SU-DHL-6 (cell line): ENCODE results near the gene EFCAB6.

Source experiments
- H2AFZ ChIP-seq: fragments of 200-600 bp; sonication (generic); 2 replicates; pipeline ENCODE4 v1.6.1; 2014; ENCODE audit warnings: low read depth, mild to moderate bottlenecking, moderate library complexity, mixed read lengths, antibody characterized with exemption, low read length; ENCODE audit not compliant: severe bottlenecking
- H3F3A ChIP-seq: fragments of 200-600 bp; shearing (Covaris generic); 2 replicates; pipeline ENCODE4 v1.6.0; 2016; ENCODE audit warnings: antibody characterized with exemption, mild to moderate bottlenecking; ENCODE audit not compliant: insufficient read depth
- H3K27ac ChIP-seq: fragments of 200-600 bp; sonication (generic); 2 replicates; pipeline ENCODE4 v1.5.1; 2016; ENCODE audit warnings: low read depth, mild to moderate bottlenecking, low read length, moderate library complexity, mixed read lengths
- H3K27me3 ChIP-seq: fragments of 200-600 bp; sonication (generic), shearing (Covaris generic); 2 replicates; pipeline ENCODE4 v1.6.0; 2014; ENCODE audit warnings: mild to moderate bottlenecking, low read length
- H3K36me3 ChIP-seq: fragments of 200-600 bp; sonication (generic); 2 replicates; pipeline ENCODE4 v1.6.1; 2014; ENCODE audit warnings: mild to moderate bottlenecking, low read length, mixed read lengths
- H3K4me2 ChIP-seq: fragments of 300-600, 200-600 bp; shearing (Covaris generic), sonication (generic); 2 replicates; pipeline ENCODE4 v1.6.0; 2014; ENCODE audit warnings: low read length, low read depth, mild to moderate bottlenecking; ENCODE audit not compliant: poor library complexity, severe bottlenecking
- H3K4me3 ChIP-seq: fragments of 200-600 bp; sonication (generic); 2 replicates; pipeline ENCODE4 v1.5.1; 2014; ENCODE audit warnings: antibody characterized with exemption, low read length, mild to moderate bottlenecking, mixed read lengths; ENCODE audit not compliant: insufficient read depth, poor library complexity, severe bottlenecking
- H3K79me2 ChIP-seq: fragments of 200-600 bp; sonication (generic); 2 replicates; pipeline ENCODE4 v1.6.1; 2014; ENCODE audit warnings: mild to moderate bottlenecking, low read length, moderate library complexity; ENCODE audit not compliant: insufficient read depth
- H3K9ac ChIP-seq: fragments of 200-600 bp; sonication (generic); 2 replicates; pipeline ENCODE4 v1.7.0; 2014; ENCODE audit warnings: mild to moderate bottlenecking, low read length
- H3K9me2 ChIP-seq: fragments of 200-600 bp; sonication (generic); replicated peaks from 2 replicates; pipeline ENCODE4 v1.6.1; 2014; ENCODE audit warnings: low read length; ENCODE audit not compliant: insufficient read depth
- H3K9me3 ChIP-seq: fragments of 200-600 bp; sonication (generic); 2 replicates; pipeline ENCODE4 v1.6.1; 2014; ENCODE audit warnings: low read length, mixed read lengths; ENCODE audit not compliant: insufficient read depth
- H4K20me1 ChIP-seq: fragments of 200-600 bp; sonication (generic); 2 replicates; pipeline ENCODE4 v1.6.1; 2014; ENCODE audit warnings: low read depth, mild to moderate bottlenecking, antibody characterized with exemption, low read length, moderate library complexity, mixed read lengths
- EZH2phosphoT487 ChIP-seq: fragments of 200-600 bp; sonication (generic), shearing (Covaris generic); conservative IDR thresholded peaks from 2 replicates; pipeline ENCODE4 v1.6.1; 2018; ENCODE audit warnings: mild to moderate bottlenecking, antibody characterized with exemption, low read length, moderate library complexity, mixed read lengths
- TF ChIP-seq, protein P1 (sequence below): fragments of 200-600 bp; sonication (generic); IDR thresholded peaks from one replicate; pipeline ENCODE4 v1.5.1; 2017; ENCODE audit warnings: antibody characterized with exemption, mild to moderate bottlenecking, low read length, moderate library complexity; ENCODE audit not compliant: insufficient read depth, poor library complexity, severe bottlenecking

Gene EFCAB6

DNA sequence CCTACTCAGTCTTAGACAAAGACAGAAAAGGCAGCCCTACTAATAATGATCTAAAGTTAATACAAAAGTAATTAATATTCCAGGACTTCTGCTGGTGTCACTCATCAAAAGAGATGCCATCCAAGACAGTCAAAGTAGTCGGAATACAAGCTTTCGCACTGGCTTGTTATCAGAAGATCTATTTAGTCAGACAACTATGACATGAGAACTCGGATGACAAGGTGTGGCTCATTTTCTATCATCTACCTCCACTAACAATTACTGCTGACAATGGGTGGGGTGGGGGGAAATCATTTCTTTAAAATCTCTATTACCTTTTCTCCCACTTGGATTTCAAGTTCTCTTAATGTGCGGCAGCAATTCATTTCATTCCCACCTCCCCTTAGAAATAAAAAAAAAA is 56.7 kb downstream of the EFCAB6 start:
- Histone ChIP-seq H3K27ac (no peak overlapping the region), H3K9ac (no peak overlapping the region), H3K9me3 (no peaks in the 10 kb centered on the region), H3K27me3 (no peaks in the 10 kb centered on the region), H3F3A (no peaks in the 10 kb centered on the region), H4K20me1 (no peaks in the 10 kb centered on the region), H3K36me3 (no peaks in the 10 kb centered on the region), H3K4me2 (no peak overlapping the region), H2AFZ (no peak overlapping the region), H3K4me3 (no peak overlapping the region), H3K79me2 (no peaks in the 10 kb centered on the region), H3K9me2 (no peaks in the 10 kb centered on the region)
- TF ChIP-seq, protein P1, sequence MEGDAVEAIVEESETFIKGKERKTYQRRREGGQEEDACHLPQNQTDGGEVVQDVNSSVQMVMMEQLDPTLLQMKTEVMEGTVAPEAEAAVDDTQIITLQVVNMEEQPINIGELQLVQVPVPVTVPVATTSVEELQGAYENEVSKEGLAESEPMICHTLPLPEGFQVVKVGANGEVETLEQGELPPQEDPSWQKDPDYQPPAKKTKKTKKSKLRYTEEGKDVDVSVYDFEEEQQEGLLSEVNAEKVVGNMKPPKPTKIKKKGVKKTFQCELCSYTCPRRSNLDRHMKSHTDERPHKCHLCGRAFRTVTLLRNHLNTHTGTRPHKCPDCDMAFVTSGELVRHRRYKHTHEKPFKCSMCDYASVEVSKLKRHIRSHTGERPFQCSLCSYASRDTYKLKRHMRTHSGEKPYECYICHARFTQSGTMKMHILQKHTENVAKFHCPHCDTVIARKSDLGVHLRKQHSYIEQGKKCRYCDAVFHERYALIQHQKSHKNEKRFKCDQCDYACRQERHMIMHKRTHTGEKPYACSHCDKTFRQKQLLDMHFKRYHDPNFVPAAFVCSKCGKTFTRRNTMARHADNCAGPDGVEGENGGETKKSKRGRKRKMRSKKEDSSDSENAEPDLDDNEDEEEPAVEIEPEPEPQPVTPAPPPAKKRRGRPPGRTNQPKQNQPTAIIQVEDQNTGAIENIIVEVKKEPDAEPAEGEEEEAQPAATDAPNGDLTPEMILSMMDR: no peak
- no peak for TF ChIP-seq EZH2phosphoT487

DNA sequence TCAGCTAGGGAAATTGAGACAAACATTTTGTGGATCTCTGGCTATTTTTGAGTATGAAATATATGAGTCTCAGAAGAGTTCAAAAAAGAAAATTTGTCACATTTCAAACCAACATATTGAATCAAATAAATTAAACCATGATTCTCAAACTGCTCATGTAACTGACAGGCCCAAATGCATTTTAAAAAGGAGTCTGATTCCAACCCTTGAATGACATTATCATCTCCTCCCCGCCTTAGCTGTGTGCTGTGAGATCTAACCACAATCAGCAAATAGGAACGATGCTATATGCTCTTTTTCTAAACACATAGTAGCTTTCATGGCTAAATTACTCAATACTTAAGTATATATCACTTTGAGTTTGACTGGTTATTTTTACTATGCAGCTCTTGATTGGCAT is 57.1 kb downstream of the EFCAB6 start:
- H3K9me2 ChIP-seq: no peaks in the 10 kb centered on the region
- H3K27ac ChIP-seq: no peak overlapping the region
- no peak overlapping the region for H3K4me3 ChIP-seq
- TF ChIP-seq, protein P1: no peak
- no peak for TF ChIP-seq EZH2phosphoT487
- no peaks in the 10 kb centered on the region for H3K79me2 ChIP-seq
- no peaks in the 10 kb centered on the region for H3K27me3 ChIP-seq
- no peaks in the 10 kb centered on the region for H4K20me1 ChIP-seq
- H3K9ac ChIP-seq: no peak overlapping the region
- no peak overlapping the region for H3K4me2 ChIP-seq
- no peaks in the 10 kb centered on the region for H3K36me3 ChIP-seq
- no peaks in the 10 kb centered on the region for H3K9me3 ChIP-seq
- H3F3A ChIP-seq: no peaks in the 10 kb centered on the region
- no peak overlapping the region for H2AFZ ChIP-seq

DNA sequence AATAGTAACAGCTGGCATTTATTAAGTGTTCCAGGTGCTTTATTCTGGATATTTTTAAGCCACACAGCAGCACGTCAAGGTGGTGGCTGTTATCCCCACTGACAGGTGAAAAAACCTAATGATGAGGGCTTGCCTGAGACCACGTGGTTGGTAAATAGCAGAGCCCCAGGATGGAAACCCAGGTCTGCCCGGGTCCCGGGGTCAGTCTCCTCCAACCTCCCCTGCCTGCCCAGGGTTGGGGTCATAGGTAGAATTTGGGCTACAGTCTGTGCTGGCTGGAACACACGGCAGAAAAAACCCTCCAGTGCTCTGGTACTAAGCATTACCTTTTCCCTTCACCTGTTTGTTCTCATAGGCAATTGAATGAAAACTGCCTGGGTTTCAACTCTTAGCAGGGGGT is 57.9 kb downstream of the EFCAB6 start:
- Histone ChIP-seq H3K4me3 (no peak overlapping the region), H3K9me3 (no peaks in the 10 kb centered on the region), H3F3A (no peaks in the 10 kb centered on the region), H3K27ac (no peak overlapping the region), H3K9me2 (no peaks in the 10 kb centered on the region), H2AFZ (no peak overlapping the region), H3K9ac (no peak overlapping the region), H3K4me2 (no peak overlapping the region), H3K79me2 (no peaks in the 10 kb centered on the region), H4K20me1 (no peaks in the 10 kb centered on the region), H3K27me3 (no peaks in the 10 kb centered on the region), H3K36me3 (no peaks in the 10 kb centered on the region)
- TF ChIP-seq EZH2phosphoT487: no peak
- TF ChIP-seq, protein P1: no peak
